Measurements from ENCODE around the gene UBE3D. TPM values are rescaled to one million over a fixed set of nuclear protein-coding genes. Genes with fewer than 3 reads are reported as not detected.
A peak's percentile ranks its signal among the peaks of the same experiment; 100 is the strongest.

UBE3D gene
- total and polyA plus RNA-seq, 2 experiments from 2014 or later: 17.5 to 31.4 TPM

DNA sequence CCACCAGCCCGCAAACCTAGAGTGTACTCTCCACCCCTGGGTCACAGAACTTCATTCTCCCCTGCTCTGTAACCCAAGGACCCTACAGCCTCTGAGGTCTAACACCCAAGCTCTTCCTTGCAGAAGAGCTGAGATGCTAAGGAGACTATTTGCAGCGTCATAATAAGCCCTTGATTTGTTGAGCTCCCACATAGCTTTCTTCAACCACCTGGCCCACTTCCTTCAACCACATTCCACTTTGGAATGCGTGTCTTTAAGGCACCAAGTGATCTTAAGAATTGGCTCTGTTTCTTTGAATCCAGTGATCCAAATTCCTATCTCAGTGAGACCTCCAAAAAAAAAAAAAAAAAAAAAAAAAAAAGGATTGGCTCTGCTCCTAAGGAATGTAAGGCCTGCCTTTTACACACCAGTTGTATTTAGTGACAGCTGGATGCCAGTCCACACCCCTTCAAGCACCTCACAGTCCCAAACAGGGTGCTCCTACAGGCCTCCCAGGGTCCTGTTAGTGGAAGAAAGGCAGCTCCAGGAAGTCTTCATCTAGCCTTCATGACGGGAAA, 106.2 kb downstream of the UBE3D start:
- TF ChIP-seq ZNF114 (CRISPR knock-in tag; IDR thresholded peaks at IDR 0.05) (no peak), ZNF331 (CRISPR knock-in tag; IDR thresholded peaks at IDR 0.05; ENCODE audit: low read depth) (no peak), STAT1 (IDR thresholded peaks at IDR 0.05; ENCODE audit: unreplicated experiment) (no peak), CREB1 (CRISPR knock-in tag; IDR thresholded peaks at IDR 0.05; ENCODE audit: low read depth) (0 out of 2 replicates have a peak, but pooled peaks have one; percentile 23), JUNB (IDR thresholded peaks at IDR 0.05; ENCODE audit: unreplicated experiment) (no peak), EZH2phosphoT487 (IDR thresholded peaks at IDR 0.05; ENCODE audit: unreplicated experiment) (no peak), NANOG (IDR thresholded peaks at IDR 0.05; ENCODE audit: borderline replicate concordance) (no peak), EZH2 (IDR thresholded peaks at IDR 0.05; ENCODE audit: low read depth, unreplicated experiment) (no peak), POLR2AphosphoS5 (IDR thresholded peaks at IDR 0.05; ENCODE audit: low read depth) (no peak)
- TF ChIP-seq, protein P1, sequence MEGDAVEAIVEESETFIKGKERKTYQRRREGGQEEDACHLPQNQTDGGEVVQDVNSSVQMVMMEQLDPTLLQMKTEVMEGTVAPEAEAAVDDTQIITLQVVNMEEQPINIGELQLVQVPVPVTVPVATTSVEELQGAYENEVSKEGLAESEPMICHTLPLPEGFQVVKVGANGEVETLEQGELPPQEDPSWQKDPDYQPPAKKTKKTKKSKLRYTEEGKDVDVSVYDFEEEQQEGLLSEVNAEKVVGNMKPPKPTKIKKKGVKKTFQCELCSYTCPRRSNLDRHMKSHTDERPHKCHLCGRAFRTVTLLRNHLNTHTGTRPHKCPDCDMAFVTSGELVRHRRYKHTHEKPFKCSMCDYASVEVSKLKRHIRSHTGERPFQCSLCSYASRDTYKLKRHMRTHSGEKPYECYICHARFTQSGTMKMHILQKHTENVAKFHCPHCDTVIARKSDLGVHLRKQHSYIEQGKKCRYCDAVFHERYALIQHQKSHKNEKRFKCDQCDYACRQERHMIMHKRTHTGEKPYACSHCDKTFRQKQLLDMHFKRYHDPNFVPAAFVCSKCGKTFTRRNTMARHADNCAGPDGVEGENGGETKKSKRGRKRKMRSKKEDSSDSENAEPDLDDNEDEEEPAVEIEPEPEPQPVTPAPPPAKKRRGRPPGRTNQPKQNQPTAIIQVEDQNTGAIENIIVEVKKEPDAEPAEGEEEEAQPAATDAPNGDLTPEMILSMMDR (conservative IDR thresholded peaks at IDR 0.05; ENCODE audit: low read depth in 2 of 2): no peak
- TF ChIP-seq, protein P2, sequence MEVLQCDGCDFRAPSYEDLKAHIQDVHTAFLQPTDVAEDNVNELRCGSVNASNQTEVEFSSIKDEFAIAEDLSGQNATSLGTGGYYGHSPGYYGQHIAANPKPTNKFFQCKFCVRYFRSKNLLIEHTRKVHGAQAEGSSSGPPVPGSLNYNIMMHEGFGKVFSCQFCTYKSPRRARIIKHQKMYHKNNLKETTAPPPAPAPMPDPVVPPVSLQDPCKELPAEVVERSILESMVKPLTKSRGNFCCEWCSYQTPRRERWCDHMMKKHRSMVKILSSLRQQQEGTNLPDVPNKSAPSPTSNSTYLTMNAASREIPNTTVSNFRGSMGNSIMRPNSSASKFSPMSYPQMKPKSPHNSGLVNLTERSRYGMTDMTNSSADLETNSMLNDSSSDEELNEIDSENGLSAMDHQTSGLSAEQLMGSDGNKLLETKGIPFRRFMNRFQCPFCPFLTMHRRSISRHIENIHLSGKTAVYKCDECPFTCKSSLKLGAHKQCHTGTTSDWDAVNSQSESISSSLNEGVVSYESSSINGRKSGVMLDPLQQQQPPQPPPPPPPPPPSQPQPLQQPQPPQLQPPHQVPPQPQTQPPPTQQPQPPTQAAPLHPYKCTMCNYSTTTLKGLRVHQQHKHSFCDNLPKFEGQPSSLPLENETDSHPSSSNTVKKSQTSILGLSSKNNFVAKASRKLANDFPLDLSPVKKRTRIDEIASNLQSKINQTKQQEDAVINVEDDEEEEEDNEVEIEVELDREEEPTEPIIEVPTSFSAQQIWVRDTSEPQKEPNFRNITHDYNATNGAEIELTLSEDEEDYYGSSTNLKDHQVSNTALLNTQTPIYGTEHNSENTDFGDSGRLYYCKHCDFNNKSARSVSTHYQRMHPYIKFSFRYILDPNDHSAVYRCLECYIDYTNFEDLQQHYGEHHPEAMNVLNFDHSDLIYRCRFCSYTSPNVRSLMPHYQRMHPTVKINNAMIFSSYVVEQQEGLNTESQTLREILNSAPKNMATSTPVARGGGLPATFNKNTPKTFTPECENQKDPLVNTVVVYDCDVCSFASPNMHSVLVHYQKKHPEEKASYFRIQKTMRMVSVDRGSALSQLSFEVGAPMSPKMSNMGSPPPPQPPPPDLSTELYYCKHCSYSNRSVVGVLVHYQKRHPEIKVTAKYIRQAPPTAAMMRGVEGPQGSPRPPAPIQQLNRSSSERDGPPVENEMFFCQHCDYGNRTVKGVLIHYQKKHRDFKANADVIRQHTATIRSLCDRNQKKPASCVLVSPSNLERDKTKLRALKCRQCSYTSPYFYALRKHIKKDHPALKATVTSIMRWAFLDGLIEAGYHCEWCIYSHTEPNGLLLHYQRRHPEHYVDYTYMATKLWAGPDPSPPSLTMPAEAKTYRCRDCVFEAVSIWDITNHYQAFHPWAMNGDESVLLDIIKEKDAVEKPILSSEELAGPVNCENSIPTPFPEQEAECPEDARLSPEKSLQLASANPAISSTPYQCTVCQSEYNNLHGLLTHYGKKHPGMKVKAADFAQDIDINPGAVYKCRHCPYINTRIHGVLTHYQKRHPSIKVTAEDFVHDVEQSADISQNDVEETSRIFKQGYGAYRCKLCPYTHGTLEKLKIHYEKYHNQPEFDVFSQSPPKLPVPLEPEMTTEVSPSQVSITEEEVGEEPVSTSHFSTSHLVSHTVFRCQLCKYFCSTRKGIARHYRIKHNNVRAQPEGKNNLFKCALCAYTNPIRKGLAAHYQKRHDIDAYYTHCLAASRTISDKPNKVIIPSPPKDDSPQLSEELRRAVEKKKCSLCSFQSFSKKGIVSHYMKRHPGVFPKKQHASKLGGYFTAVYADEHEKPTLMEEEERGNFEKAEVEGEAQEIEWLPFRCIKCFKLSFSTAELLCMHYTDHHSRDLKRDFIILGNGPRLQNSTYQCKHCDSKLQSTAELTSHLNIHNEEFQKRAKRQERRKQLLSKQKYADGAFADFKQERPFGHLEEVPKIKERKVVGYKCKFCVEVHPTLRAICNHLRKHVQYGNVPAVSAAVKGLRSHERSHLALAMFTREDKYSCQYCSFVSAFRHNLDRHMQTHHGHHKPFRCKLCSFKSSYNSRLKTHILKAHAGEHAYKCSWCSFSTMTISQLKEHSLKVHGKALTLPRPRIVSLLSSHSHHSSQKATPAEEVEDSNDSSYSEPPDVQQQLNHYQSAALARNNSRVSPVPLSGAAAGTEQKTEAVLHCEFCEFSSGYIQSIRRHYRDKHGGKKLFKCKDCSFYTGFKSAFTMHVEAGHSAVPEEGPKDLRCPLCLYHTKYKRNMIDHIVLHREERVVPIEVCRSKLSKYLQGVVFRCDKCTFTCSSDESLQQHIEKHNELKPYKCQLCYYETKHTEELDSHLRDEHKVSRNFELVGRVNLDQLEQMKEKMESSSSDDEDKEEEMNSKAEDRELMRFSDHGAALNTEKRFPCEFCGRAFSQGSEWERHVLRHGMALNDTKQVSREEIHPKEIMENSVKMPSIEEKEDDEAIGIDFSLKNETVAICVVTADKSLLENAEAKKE (CRISPR knock-in tag; IDR thresholded peaks at IDR 0.05): peak; percentile 84
- TF ChIP-seq, protein P3, sequence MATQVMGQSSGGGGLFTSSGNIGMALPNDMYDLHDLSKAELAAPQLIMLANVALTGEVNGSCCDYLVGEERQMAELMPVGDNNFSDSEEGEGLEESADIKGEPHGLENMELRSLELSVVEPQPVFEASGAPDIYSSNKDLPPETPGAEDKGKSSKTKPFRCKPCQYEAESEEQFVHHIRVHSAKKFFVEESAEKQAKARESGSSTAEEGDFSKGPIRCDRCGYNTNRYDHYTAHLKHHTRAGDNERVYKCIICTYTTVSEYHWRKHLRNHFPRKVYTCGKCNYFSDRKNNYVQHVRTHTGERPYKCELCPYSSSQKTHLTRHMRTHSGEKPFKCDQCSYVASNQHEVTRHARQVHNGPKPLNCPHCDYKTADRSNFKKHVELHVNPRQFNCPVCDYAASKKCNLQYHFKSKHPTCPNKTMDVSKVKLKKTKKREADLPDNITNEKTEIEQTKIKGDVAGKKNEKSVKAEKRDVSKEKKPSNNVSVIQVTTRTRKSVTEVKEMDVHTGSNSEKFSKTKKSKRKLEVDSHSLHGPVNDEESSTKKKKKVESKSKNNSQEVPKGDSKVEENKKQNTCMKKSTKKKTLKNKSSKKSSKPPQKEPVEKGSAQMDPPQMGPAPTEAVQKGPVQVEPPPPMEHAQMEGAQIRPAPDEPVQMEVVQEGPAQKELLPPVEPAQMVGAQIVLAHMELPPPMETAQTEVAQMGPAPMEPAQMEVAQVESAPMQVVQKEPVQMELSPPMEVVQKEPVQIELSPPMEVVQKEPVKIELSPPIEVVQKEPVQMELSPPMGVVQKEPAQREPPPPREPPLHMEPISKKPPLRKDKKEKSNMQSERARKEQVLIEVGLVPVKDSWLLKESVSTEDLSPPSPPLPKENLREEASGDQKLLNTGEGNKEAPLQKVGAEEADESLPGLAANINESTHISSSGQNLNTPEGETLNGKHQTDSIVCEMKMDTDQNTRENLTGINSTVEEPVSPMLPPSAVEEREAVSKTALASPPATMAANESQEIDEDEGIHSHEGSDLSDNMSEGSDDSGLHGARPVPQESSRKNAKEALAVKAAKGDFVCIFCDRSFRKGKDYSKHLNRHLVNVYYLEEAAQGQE (IDR thresholded peaks at IDR 0.05; ENCODE audit: unreplicated experiment): no peak
- TF ChIP-seq, protein P4, sequence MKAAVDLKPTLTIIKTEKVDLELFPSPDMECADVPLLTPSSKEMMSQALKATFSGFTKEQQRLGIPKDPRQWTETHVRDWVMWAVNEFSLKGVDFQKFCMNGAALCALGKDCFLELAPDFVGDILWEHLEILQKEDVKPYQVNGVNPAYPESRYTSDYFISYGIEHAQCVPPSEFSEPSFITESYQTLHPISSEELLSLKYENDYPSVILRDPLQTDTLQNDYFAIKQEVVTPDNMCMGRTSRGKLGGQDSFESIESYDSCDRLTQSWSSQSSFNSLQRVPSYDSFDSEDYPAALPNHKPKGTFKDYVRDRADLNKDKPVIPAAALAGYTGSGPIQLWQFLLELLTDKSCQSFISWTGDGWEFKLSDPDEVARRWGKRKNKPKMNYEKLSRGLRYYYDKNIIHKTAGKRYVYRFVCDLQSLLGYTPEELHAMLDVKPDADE (IDR thresholded peaks at IDR 0.05): no peak
- peaks cover 27% of the 10 kb centered on the region for H3K4me1 Mint-ChIP-seq
- H3K36me3 Mint-ChIP-seq (ENCODE audit: low read depth): peaks cover 10% of the 10 kb centered on the region
- Histone ChIP-seq H4K20me1 (replicated peaks; ENCODE audit: insufficient read depth) (no peaks in the 10 kb centered on the region), H3K36me3 (ENCODE audit: insufficient read depth) (no peaks in the 10 kb centered on the region), H3K27ac (ENCODE audit: low read depth) (peak overlapping the region; percentile 91), H3F3A (replicated peaks; ENCODE audit: low read depth) (no peaks in the 10 kb centered on the region; the same call in 1 of the 2 replicates), H3K27me3 (ENCODE audit: insufficient read depth) (no peaks in the 10 kb centered on the region), H3K4me2 (peak overlapping the region; percentile 42; the same call in 1 of the 2 replicates), H2AFZ (no peak overlapping the region), H3K4me1 (ENCODE audit: insufficient read depth) (peaks cover 26% of the 10 kb centered on the region), H3K9me2 (ENCODE audit: insufficient read depth) (no peaks in the 10 kb centered on the region), H3K79me2 (replicated peaks; ENCODE audit: insufficient read depth) (no peaks in the 10 kb centered on the region), H3K4me3 (no peak overlapping the region)
- H3K27me3 Mint-ChIP-seq (ENCODE audit: insufficient read depth, low read depth, poor library complexity): no peaks in the 10 kb centered on the region
- peak; percentile 89 for DNase-seq (ENCODE audit: low spot score)
- peak overlapping the region; percentile 6 for H3K4me3 Mint-ChIP-seq
- H3K27ac Mint-ChIP-seq: peak overlapping the region; percentile 98
- ATAC-seq: peak; percentile 90
- no peaks in the 10 kb centered on the region for H3K9me3 Mint-ChIP-seq
